ENCODE results near the gene PYDC1.

- TF ChIP-seq CTCF (IDR thresholded peaks at IDR 0.05) (no peak), POLR2A (IDR thresholded peaks at IDR 0.05) (no peak)
Measured at GRCh38 chr16:31258366-31258765, 41.4 kb upstream of the PYDC1 start.

All from stomach (tissue), 4 donors.